Tibial artery (tissue), 4 donors: ENCODE data around the gene TMC2.
A peak's percentile ranks its signal among the peaks of the same experiment; 100 is the strongest.
"Not testable (repeated sequence)": the region's sequence is repeated elsewhere in the genome, so short reads cannot be mapped to it uniquely, and the experiment has no call there.

Source experiments
- DNase-seq, 2 donors: peaks; one replicate each; pipeline ENCODE4 v3.0.0-alpha.2; 2019
- H3K27ac ChIP-seq, 2 donors: fragments of 200-600 bp; sonication (generic) in 1 of 2; 1 replicate in 1 of 2; 2 replicates in 1 of 2; pipeline ENCODE4 v1.5.1; 2018 to 2019; ENCODE audit warnings: mild to moderate bottlenecking in 1 of 2
- H3K27me3 ChIP-seq, 2 donors: fragments of 200-600 bp; sonication (generic) in 1 of 2; one replicate each; pipeline versions ENCODE4 v1.5.1 to v1.6.0; 2016 to 2019
- H3K36me3 ChIP-seq, 3 donors: fragments of 200-600 bp; sonication (generic) in 2 of 3; one replicate each; pipeline ENCODE4 v1.5.1; 2016 to 2019; ENCODE audit warnings: mild to moderate bottlenecking in 2 of 3
- H3K4me1 ChIP-seq, 4 donors: fragments of 200-600 bp; sonication (generic) in 2 of 4; 1 replicate in 3 of 4; 2 replicates in 1 of 4; pipeline ENCODE4 v1.5.1; 2016 to 2019
- H3K4me3 ChIP-seq, 2 donors: fragments of 200-600 bp; sonication (generic) in 1 of 2; 1 replicate in 1 of 2; 2 replicates in 1 of 2; pipeline ENCODE4 v1.5.1; 2018 to 2019; ENCODE audit warnings: mild to moderate bottlenecking in 2 of 2
- H3K9me3 ChIP-seq, 3 donors: fragments of 200-600 bp; sonication (generic) in 1 of 3; one replicate each; pipeline ENCODE4 v1.5.1; 2016 to 2019
- intact Hi-C: fragments of 100-400 bp; cut with DNase I; formaldehyde crosslinking; loops from one replicate; pipeline ENCODE4 v1.15.0; 2023; ENCODE audit warnings: low total_unique reads
- TF ChIP-seq, protein P1 (sequence below), 2 experiments: fragments of 200-600 bp in 1 of 2; fragments of 450-650 bp in 1 of 2; IDR thresholded peaks; one replicate each; pipeline ENCODE4 v1.5.1; 2017 to 2019; ENCODE audit warnings: antibody characterized with exemption in 2 of 2, mild to moderate bottlenecking in 1 of 2, moderate library complexity in 1 of 2

The TMC2 gene, protein sequence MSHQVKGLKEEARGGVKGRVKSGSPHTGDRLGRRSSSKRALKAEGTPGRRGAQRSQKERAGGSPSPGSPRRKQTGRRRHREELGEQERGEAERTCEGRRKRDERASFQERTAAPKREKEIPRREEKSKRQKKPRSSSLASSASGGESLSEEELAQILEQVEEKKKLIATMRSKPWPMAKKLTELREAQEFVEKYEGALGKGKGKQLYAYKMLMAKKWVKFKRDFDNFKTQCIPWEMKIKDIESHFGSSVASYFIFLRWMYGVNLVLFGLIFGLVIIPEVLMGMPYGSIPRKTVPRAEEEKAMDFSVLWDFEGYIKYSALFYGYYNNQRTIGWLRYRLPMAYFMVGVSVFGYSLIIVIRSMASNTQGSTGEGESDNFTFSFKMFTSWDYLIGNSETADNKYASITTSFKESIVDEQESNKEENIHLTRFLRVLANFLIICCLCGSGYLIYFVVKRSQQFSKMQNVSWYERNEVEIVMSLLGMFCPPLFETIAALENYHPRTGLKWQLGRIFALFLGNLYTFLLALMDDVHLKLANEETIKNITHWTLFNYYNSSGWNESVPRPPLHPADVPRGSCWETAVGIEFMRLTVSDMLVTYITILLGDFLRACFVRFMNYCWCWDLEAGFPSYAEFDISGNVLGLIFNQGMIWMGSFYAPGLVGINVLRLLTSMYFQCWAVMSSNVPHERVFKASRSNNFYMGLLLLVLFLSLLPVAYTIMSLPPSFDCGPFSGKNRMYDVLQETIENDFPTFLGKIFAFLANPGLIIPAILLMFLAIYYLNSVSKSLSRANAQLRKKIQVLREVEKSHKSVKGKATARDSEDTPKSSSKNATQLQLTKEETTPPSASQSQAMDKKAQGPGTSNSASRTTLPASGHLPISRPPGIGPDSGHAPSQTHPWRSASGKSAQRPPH

GRCh38 chr20:2536560-2536986 lies at the start of gene TMC2:
Gene TMC2 (plus strand): TSS chr20:2536573. CDS start chr20:2536622, 49 bp downstream.
- no peak within 1 kb of the TSS for H3K27ac ChIP-seq
- H3K9me3 ChIP-seq = no peaks in the 10 kb centered on the region
- no peak within 1 kb of the TSS for H3K4me3 ChIP-seq
- no peaks in the 10 kb centered on the region for H3K4me1 ChIP-seq
- no peaks in the 10 kb centered on the region for H3K36me3 ChIP-seq
- no peak for DNase-seq
- intact Hi-C loops = no loop called here
- TF ChIP-seq, protein P1, sequence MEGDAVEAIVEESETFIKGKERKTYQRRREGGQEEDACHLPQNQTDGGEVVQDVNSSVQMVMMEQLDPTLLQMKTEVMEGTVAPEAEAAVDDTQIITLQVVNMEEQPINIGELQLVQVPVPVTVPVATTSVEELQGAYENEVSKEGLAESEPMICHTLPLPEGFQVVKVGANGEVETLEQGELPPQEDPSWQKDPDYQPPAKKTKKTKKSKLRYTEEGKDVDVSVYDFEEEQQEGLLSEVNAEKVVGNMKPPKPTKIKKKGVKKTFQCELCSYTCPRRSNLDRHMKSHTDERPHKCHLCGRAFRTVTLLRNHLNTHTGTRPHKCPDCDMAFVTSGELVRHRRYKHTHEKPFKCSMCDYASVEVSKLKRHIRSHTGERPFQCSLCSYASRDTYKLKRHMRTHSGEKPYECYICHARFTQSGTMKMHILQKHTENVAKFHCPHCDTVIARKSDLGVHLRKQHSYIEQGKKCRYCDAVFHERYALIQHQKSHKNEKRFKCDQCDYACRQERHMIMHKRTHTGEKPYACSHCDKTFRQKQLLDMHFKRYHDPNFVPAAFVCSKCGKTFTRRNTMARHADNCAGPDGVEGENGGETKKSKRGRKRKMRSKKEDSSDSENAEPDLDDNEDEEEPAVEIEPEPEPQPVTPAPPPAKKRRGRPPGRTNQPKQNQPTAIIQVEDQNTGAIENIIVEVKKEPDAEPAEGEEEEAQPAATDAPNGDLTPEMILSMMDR (IDR thresholded peaks at IDR 0.05) = no peak
- peaks cover 0 to 43% of the 10 kb centered on the region in 2 donors for H3K27me3 ChIP-seq

GRCh38 chr20:2502808-2503384 lies 33.5 kb upstream of the TMC2 start:
- H3K27me3 ChIP-seq, H3K4me1 ChIP-seq, H3K9me3 ChIP-seq, H3K4me3 ChIP-seq, DNase-seq, H3K27ac ChIP-seq, intact Hi-C loops: not testable (repeated sequence)
- peaks cover 17 to 34% (median 22%) of the 10 kb centered on the region in 3 donors for H3K36me3 ChIP-seq

DNA sequence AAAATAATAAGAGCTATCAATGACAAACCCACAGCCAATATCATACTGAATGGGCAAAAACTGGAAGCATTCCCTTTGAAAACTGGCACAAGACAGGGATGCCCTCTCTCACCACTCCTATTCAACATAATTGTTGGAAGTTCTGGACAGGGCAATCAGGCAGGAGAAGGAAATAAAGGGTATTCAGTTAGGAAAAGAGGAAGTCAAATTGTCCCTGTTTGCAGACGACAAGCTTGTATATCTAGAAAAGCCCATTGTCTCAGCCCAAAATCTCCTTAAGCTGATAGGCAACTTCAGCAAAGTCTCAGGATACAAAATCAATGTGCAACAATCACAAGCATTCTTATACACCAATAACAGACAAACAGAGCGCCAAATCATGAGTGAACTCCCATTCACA lies 31.6 kb upstream of the TMC2 start:
- H3K27me3 ChIP-seq, DNase-seq, H3K9me3 ChIP-seq, H3K4me3 ChIP-seq, H3K27ac ChIP-seq, intact Hi-C loops: not testable (repeated sequence)
- H3K4me1 ChIP-seq = peaks cover 0 to 16% (median 9%) of the 10 kb centered on the region in 4 donors
- H3K36me3 ChIP-seq = peaks cover 2 to 17% (median 9%) of the 10 kb centered on the region in 3 donors

GRCh38 chr20:2506426-2506825 lies 29.9 kb upstream of the TMC2 start:
- DNase-seq, H3K27me3 ChIP-seq, intact Hi-C loops, H3K36me3 ChIP-seq, H3K27ac ChIP-seq, H3K9me3 ChIP-seq, H3K4me3 ChIP-seq: not testable (repeated sequence)
- H3K4me1 ChIP-seq = peaks cover 0 to 16% (median 9%) of the 10 kb centered on the region in 4 donors

- DNase-seq = no peak
- Histone ChIP-seq H3K9me3 (no peaks in the 10 kb centered on the region), H3K4me3 (peak overlapping the region; percentile 73 to 81), H3K4me1 (peaks cover 0 to 16% (median 9%) of the 10 kb centered on the region in 4 donors), H3K27me3 (no peaks in the 10 kb centered on the region), H3K36me3 (no peaks in the 10 kb centered on the region), H3K27ac (peak overlapping the region in 1 of 2 donors; percentile 88)
- TF ChIP-seq, protein P1 (IDR thresholded peaks at IDR 0.05) = no peak
- intact Hi-C loops = no loop called here
These were observed 28.9 kb upstream of the TMC2 start for GRCh38 chr20:2507464-2507863.

- TF ChIP-seq, protein P1 (IDR thresholded peaks at IDR 0.05) = no peak
- H3K4me3 ChIP-seq = peak overlapping the region; percentile 73 to 81
- no peaks in the 10 kb centered on the region for H3K9me3 ChIP-seq
- H3K27me3 ChIP-seq = no peaks in the 10 kb centered on the region
- no peaks in the 10 kb centered on the region for H3K36me3 ChIP-seq
- H3K4me1 ChIP-seq = peaks cover 0 to 16% (median 9%) of the 10 kb centered on the region in 4 donors
- peak overlapping the region; percentile 88 for H3K27ac ChIP-seq
- intact Hi-C loops = no loop called here
- no peak for DNase-seq
These were observed 28.3 kb upstream of the TMC2 start for GRCh38 chr20:2507875-2508630.
